PFSK-1 (cell line): ENCODE measurements around the gene RAB11FIP3.

Experiments
- POLR2AphosphoS5 ChIP-seq: IDR thresholded peaks from 2 replicates; pipeline ENCODE4 v1.6.1; 2012; ENCODE audit warnings: low read depth, mild to moderate bottlenecking, control low read depth, low read length, moderate library complexity
- REST ChIP-seq, 2 experiments: IDR thresholded peaks; 2 replicates each; pipeline versions ENCODE4 v1.6.1 to v1.8.0; 2011 to 2012; ENCODE audit warnings: low read depth in 2 of 2, low read length in 2 of 2, control low read depth in 1 of 2, inconsistent platforms in 1 of 2, mild to moderate bottlenecking in 1 of 2, moderate library complexity in 1 of 2; ENCODE audit not compliant: insufficient read depth in 1 of 2
- TAF1 ChIP-seq: IDR thresholded peaks from 2 replicates; pipeline ENCODE4 v1.6.1; 2012; ENCODE audit warnings: low read length, control low read depth, borderline replicate concordance; ENCODE audit not compliant: insufficient read depth

- no peak for TF ChIP-seq POLR2AphosphoS5
- TF ChIP-seq REST (IDR thresholded peaks at IDR 0.05; ENCODE audit: insufficient read depth in 1 of 2, low read depth in 2 of 2, low read length in 2 of 2) = no peak
- no peak for TF ChIP-seq TAF1
Observed at GRCh38 chr16:460787-461186, 35.3 kb downstream of the RAB11FIP3 start.
